H54 (cell line): ENCODE results near the gene ALPG.
"Not testable (repeated sequence)": the region's sequence is repeated elsewhere in the genome, so short reads cannot be mapped to it uniquely, and the experiment has no call there.

Source experiments
- DNase-seq: peaks from one replicate; pipeline ENCODE4 v3.0.0; 2011; ENCODE audit warnings: low spot score, mixed read lengths; ENCODE audit not compliant: insufficient read length
- FAIRE-seq: peaks from 3 replicates; lab custom pipeline; 2011; peaks lifted over from hg19 to GRCh38; lab: Jason Lieb, UNC
- POLR2A ChIP-seq: IDR thresholded peaks from 2 replicates; pipeline ENCODE4 v1.6.1; 2011; ENCODE audit warnings: low read depth, mild to moderate bottlenecking, low read length

The ALPG gene

DNA sequence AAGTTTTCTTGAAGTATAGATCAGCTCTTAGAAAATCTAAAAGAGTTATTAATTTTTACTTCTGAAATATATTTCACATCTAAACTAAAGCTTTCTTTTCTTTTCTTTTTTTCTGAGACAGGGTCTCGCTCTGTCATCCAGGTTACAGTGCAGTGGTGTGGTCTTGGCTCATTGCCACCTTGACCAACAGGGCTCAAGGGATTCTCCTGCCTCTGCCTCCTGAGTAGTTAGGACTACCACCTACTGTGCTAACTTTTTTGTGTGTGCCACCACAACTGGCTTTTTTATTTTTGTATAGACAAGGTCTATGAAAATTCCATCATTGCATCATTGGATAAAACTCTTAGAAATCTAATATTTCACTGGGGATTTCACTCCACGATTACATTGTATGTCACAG lies 10.0 kb upstream of the ALPG start:
- no peak for TF ChIP-seq POLR2A
- no peak for DNase-seq
- FAIRE-seq = no peak

- DNase-seq (no peak), FAIRE-seq (no peak)
- TF ChIP-seq POLR2A = no peak
Measured at GRCh38 chr2:232398293-232399034, 8.2 kb upstream of the ALPG start.

- DNase-seq = no peak
- no peak for TF ChIP-seq POLR2A
- FAIRE-seq = no peak
Measured at GRCh38 chr2:232400256-232401015, 6.2 kb upstream of the ALPG start.

- no peak for TF ChIP-seq POLR2A
- FAIRE-seq = no peak
Measured at GRCh38 chr2:232402518-232402917, 4.1 kb upstream of the ALPG start.

GRCh38 chr2:232405943-232406510 lies 617 bp upstream of the ALPG start:
- no peak for TF ChIP-seq POLR2A
- no peak for FAIRE-seq

More at GRCh38 chr2:232402518-232402917, 4.1 kb upstream of the ALPG start:
- no peak for DNase-seq

DNA sequence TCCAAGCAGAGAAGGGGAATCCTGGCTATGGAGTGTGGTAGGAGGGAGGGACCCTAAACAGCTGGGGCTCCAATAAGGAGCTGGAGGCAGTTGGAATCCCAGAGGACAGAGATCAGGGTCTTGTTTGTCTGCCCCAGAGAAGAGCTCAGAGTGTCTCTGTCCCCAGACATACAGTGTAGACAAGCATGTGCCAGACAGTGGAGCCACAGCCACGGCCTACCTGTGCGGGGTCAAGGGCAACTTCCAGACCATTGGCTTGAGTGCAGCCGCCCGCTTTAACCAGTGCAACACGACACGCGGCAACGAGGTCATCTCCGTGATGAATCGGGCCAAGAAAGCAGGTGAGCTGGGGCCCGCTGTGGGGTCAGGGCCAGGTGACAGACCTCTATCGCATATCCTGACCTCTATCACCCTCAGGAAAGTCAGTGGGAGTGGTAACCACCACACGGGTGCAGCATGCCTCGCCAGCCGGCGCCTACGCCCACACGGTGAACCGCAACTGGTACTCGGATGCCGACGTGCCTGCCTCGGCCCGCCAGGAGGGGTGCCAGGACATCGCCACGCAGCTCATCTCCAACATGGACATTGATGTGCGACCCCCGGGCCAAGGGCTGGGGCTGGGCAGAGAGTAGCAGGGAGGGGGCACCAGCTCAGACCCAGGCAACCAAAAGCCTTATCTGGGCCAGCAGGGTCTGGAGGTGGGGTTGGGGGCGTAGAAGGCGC lies 945 bp downstream of the ALPG start:
- not testable (repeated sequence) for DNase-seq, FAIRE-seq

More at GRCh38 chr2:232405943-232406510, 617 bp upstream of the ALPG start:
- no peak for DNase-seq

DNA sequence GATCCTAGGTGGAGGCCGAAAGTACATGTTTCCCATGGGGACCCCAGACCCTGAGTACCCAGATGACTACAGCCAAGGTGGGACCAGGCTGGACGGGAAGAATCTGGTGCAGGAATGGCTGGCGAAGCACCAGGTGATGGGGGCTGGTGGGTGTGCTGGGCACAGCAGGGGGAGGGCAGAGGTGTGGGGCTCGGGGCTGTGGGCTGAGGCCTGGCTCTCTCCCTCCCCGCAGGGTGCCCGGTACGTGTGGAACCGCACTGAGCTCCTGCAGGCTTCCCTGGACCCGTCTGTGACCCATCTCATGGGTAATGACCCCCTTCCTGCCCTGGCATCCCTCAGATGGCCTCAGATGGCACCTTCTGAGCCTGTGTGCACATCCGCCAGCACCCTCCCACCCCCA lies 1.6 kb downstream of the ALPG start:
- DNase-seq, FAIRE-seq: not testable (repeated sequence)

GRCh38 chr2:232409617-232410016 lies 3.0 kb downstream of the ALPG start:
- not testable (repeated sequence) for FAIRE-seq, DNase-seq

GRCh38 chr2:232410238-232410900 lies 3.7 kb downstream of the ALPG start:
- TF ChIP-seq POLR2A = no peak
- FAIRE-seq = no peak
- no peak for DNase-seq

DNA sequence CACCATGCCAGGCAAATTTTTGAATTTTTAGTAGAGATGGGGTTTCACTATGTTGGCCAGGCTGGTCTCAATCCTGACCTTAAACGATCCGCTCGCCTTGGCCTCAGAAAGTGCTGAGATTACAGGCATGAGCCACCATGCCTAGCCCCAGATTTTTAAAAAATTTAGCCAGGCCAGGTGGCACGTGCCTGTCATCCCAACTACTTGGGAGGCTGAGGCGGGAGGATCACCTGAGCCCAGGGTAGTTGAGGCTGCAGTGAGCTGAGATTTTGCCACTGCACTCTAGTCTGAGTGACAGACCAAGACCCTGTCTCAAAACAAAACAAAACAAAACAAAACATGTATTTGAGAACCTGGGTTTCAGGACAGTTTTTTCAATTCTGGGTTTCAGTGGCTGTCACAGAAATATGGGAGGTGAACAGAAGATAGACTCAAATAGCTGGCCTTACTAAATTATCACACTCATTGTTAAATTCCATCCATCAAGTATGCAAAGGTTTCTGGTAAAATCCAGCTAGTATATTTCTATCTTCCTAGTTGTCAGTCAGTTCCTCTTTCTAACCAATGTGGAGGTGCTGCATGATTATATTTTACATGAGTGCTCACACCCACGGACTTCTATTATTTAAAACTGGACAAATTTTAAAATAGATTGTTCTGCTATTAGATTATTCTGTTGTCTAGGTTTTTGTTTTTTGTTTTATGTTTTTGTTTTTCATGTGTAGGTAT lies 5.4 kb downstream of the ALPG start:
- TF ChIP-seq POLR2A = no peak
- no peak for FAIRE-seq
- no peak for DNase-seq

- no peak for FAIRE-seq
- DNase-seq = no peak
- no peak for TF ChIP-seq POLR2A
Measured at GRCh38 chr2:232412986-232413385, 6.3 kb downstream of the ALPG start.

DNA sequence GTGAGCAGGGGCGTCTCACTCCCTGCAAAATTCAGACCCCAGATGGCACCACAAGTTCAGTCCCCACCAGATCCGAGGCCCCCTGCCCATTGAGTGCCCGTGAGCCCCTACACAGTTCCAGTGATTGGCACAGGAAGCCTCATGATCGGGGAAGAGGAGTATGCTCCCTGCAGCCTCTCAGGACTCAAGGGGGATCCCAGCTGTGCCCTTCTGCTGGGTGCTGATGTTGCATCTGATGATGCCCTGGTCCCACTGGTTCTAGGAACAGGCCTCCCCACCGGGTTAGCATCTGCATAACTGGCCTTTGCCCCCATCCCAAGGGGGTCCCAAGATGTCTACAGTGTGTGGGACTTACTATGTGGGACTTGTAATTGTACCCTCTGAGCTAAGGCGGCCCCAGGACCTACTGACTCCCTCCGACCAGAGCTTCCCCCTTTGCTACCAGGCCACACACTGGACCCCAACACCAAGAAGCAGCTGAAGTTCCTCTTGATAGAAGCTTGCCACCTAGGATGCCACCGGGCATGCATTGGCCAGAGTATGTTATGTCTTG lies 8.6 kb downstream of the ALPG start:
- DNase-seq = no peak
- TF ChIP-seq POLR2A = no peak
- FAIRE-seq = no peak
